Liver (tissue), 9 donors: Measurements from ENCODE around the gene TAAR2. TPM values are rescaled to one million over a fixed set of nuclear protein-coding genes. Genes with fewer than 3 reads are reported as not detected.

Source experiments
- DNase-seq: peaks from one replicate; pipeline ENCODE4 v3.0.0-alpha.2; 2017; ENCODE audit warnings: low spot score
- H3K27ac ChIP-seq, 2 donors: one replicate each; pipeline ENCODE4 v1.7.0; 2013; ENCODE audit warnings: inconsistent platforms in 2 of 2, low read length in 2 of 2, control low read depth in 1 of 2, low read depth in 1 of 2, mild to moderate bottlenecking in 1 of 2
- H3K27me3 ChIP-seq, 4 donors: one replicate each; pipeline versions ENCODE4 v1.6.1 to v1.7.0; 2013; ENCODE audit warnings: low read length in 3 of 4, inconsistent platforms in 1 of 4, mild to moderate bottlenecking in 1 of 4, moderate library complexity in 1 of 4; ENCODE audit not compliant: control insufficient read depth in 4 of 4, insufficient read depth in 4 of 4
- H3K36me3 ChIP-seq, 4 donors: one replicate each; pipeline versions ENCODE4 v1.6.1 to v1.7.0; 2013; ENCODE audit warnings: low read length in 3 of 4, mild to moderate bottlenecking in 3 of 4, low read depth in 1 of 4, moderate library complexity in 1 of 4; ENCODE audit not compliant: control insufficient read depth in 4 of 4, insufficient read depth in 3 of 4
- H3K4me1 ChIP-seq, 4 donors: one replicate each; pipeline versions ENCODE4 v1.6.1 to v1.7.0; 2013; ENCODE audit warnings: low read length in 3 of 4, mild to moderate bottlenecking in 3 of 4, moderate library complexity in 1 of 4; ENCODE audit not compliant: control insufficient read depth in 4 of 4, insufficient read depth in 4 of 4
- H3K4me3 ChIP-seq, 3 donors: one replicate each; pipeline versions ENCODE4 v1.6.1 to v1.7.0; 2013; ENCODE audit warnings: low read length in 3 of 3, control low read depth in 1 of 3, low read depth in 1 of 3, mild to moderate bottlenecking in 1 of 3
- H3K9ac ChIP-seq, 2 donors: one replicate each; pipeline ENCODE4 v1.7.0; 2013; ENCODE audit warnings: low read length in 2 of 2, mild to moderate bottlenecking in 2 of 2, moderate library complexity in 2 of 2, control low read depth in 1 of 2, low read depth in 1 of 2
- H3K9me3 ChIP-seq, 4 donors: one replicate each; pipeline versions ENCODE4 v1.6.1 to v1.7.0; 2013; ENCODE audit warnings: low read length in 3 of 4; ENCODE audit not compliant: control insufficient read depth in 4 of 4
- EGR1 ChIP-seq, 2 donors: IDR thresholded peaks; 2 replicates each; pipeline ENCODE4 v1.6.1; 2016 to 2018; ENCODE audit warnings: antibody characterized with exemption in 2 of 2, low read depth in 2 of 2
- FOXA1 ChIP-seq: IDR thresholded peaks from 2 replicates; pipeline ENCODE4 v1.6.1; 2016; ENCODE audit warnings: antibody characterized with exemption
- FOXA2 ChIP-seq: IDR thresholded peaks from 2 replicates; pipeline ENCODE4 v1.6.1; 2016; ENCODE audit warnings: antibody characterized with exemption
- GABPA ChIP-seq, 2 donors: IDR thresholded peaks in 1 of 2; conservative IDR thresholded peaks in 1 of 2; 2 replicates each; pipeline ENCODE4 v1.6.1; 2016; ENCODE audit warnings: antibody characterized with exemption in 2 of 2, mild to moderate bottlenecking in 1 of 2, moderate library complexity in 1 of 2
- HNF4A ChIP-seq, 2 donors: conservative IDR thresholded peaks; 2 replicates each; pipeline ENCODE4 v1.6.1; 2016; ENCODE audit warnings: antibody characterized with exemption in 2 of 2, mild to moderate bottlenecking in 2 of 2
- HNF4G ChIP-seq: IDR thresholded peaks from 2 replicates; pipeline ENCODE4 v1.6.1; 2016; ENCODE audit warnings: antibody characterized with exemption
- JUND ChIP-seq, 2 donors: IDR thresholded peaks; 2 replicates each; pipeline ENCODE4 v1.6.1; 2016; ENCODE audit warnings: antibody characterized with exemption in 2 of 2
- NR2F2 ChIP-seq: IDR thresholded peaks from 2 replicates; pipeline ENCODE4 v1.6.1; 2016; ENCODE audit warnings: antibody characterized with exemption
- RAD21 ChIP-seq, 2 donors: IDR thresholded peaks; 2 replicates each; pipeline ENCODE4 v1.6.1; 2016; ENCODE audit warnings: antibody characterized with exemption in 2 of 2, mild to moderate bottlenecking in 2 of 2
- REST ChIP-seq: IDR thresholded peaks from 2 replicates; pipeline ENCODE4 v1.6.1; 2016; ENCODE audit warnings: antibody characterized with exemption, mild to moderate bottlenecking
- SP1 ChIP-seq: IDR thresholded peaks from 2 replicates; pipeline ENCODE4 v1.6.1; 2018; ENCODE audit warnings: antibody characterized with exemption, mild to moderate bottlenecking
- TAF1 ChIP-seq: conservative IDR thresholded peaks from 2 replicates; pipeline ENCODE4 v1.6.1; 2016; ENCODE audit warnings: antibody characterized with exemption, mild to moderate bottlenecking
- YY1 ChIP-seq: IDR thresholded peaks from 2 replicates; pipeline ENCODE4 v1.6.1; 2016; ENCODE audit warnings: antibody characterized with exemption, mild to moderate bottlenecking
- WGBS: extraction: QIAGEN DNeasy Blood & Tissue Kit; methylation state at CpG from one replicate; pipeline ENCODE4 v1.1.7; 2013; 5-methylcytosine and 5-hydroxymethylcytosine counted together
- polyA plus RNA-seq, 2 donors: library from polyadenylated mRNA; stranded (reverse) in 1 of 2; unstranded in 1 of 2; fragments of 200-250 nt in 1 of 2; fragments of >200 nt in 1 of 2; fragmentation: Nextera tagmentation in 1 of 2; extraction: Ambion mirVana in 1 of 2; gene quantifications; one replicate each; pipeline versions ENCODE4 v1.2.1 to v1.2.3, GENCODE V29; 2013 to 2015
- total RNA-seq, 2 donors: library from RNA; depleted of rRNA; stranded (reverse); fragments of >200 nt; gene quantifications; one replicate each; pipeline ENCODE4 v1.2.3, GENCODE V29; 2014
- TF ChIP-seq, protein P1 (sequence below): IDR thresholded peaks from 2 replicates; pipeline ENCODE4 v1.6.1; 2016; ENCODE audit warnings: antibody characterized with exemption
- TF ChIP-seq, protein P2 (sequence below): IDR thresholded peaks from 2 replicates; pipeline ENCODE4 v1.6.1; 2016; ENCODE audit warnings: antibody characterized with exemption
- TF ChIP-seq, protein P3 (sequence below): fragments of 150-350 bp; IDR thresholded peaks from 2 replicates; pipeline ENCODE4 v1.5.1; 2017; ENCODE audit warnings: improper control_type of control experiment, low read depth, low read length; ENCODE audit not compliant: missing input control
- TF ChIP-seq, protein P4 (sequence below): IDR thresholded peaks from 2 replicates; pipeline ENCODE4 v1.6.1; 2016; ENCODE audit warnings: antibody characterized with exemption
- donor health status: healthy.
- donor health status: healthy.
- donor health status: healthy.
- donor health status: healthy.
- donor health status: healthy.

TAAR2 gene
- total and polyA plus RNA-seq, 4 donors = not detected

DNA sequence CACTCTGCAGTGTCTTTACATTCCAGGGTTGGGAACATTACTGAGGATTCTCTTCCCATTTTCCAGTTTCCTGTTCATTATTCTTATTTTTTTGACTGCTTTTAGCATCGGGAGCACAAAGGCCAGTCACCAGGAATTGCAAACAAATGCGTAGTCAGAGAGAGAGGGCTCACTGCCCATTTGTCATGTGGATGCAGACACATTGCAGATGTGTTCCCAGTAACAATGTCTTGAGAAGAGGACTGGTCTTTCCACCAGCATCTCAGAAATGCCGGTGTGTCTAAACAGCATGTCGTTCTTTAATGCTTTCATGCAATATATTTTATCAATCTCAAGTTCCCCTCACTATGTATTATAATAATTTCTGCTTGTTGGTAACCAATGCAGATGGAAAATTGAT lies 54.9 kb downstream of the TAAR2 start:
- H3K27me3 ChIP-seq = peaks cover 0 to 5% (median 0%) of the 10 kb centered on the region in 4 donors
- no peak overlapping the region for H3K9ac ChIP-seq
- no peaks in the 10 kb centered on the region for H3K4me1 ChIP-seq
- WGBS = 59% methylated on average over 4 of the region's 4 CpGs
- H3K36me3 ChIP-seq = no peaks in the 10 kb centered on the region
- H3K4me3 ChIP-seq = no peak overlapping the region
- no peak for TF ChIP-seq HNF4A (conservative IDR thresholded peaks at IDR 0.05)
- TF ChIP-seq GABPA (IDR thresholded peaks at IDR 0.05 in 1 of 2, conservative IDR thresholded peaks at IDR 0.05 in 1 of 2) = no peak
- no peak for TF ChIP-seq SP1
- TF ChIP-seq FOXA2 = no peak
- TF ChIP-seq, protein P1, sequence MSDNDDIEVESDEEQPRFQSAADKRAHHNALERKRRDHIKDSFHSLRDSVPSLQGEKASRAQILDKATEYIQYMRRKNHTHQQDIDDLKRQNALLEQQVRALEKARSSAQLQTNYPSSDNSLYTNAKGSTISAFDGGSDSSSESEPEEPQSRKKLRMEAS = no peak
- TF ChIP-seq, protein P2, sequence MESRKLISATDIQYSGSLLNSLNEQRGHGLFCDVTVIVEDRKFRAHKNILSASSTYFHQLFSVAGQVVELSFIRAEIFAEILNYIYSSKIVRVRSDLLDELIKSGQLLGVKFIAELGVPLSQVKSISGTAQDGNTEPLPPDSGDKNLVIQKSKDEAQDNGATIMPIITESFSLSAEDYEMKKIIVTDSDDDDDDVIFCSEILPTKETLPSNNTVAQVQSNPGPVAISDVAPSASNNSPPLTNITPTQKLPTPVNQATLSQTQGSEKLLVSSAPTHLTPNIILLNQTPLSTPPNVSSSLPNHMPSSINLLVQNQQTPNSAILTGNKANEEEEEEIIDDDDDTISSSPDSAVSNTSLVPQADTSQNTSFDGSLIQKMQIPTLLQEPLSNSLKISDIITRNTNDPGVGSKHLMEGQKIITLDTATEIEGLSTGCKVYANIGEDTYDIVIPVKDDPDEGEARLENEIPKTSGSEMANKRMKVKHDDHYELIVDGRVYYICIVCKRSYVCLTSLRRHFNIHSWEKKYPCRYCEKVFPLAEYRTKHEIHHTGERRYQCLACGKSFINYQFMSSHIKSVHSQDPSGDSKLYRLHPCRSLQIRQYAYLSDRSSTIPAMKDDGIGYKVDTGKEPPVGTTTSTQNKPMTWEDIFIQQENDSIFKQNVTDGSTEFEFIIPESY = no peak
- TF ChIP-seq, protein P3, sequence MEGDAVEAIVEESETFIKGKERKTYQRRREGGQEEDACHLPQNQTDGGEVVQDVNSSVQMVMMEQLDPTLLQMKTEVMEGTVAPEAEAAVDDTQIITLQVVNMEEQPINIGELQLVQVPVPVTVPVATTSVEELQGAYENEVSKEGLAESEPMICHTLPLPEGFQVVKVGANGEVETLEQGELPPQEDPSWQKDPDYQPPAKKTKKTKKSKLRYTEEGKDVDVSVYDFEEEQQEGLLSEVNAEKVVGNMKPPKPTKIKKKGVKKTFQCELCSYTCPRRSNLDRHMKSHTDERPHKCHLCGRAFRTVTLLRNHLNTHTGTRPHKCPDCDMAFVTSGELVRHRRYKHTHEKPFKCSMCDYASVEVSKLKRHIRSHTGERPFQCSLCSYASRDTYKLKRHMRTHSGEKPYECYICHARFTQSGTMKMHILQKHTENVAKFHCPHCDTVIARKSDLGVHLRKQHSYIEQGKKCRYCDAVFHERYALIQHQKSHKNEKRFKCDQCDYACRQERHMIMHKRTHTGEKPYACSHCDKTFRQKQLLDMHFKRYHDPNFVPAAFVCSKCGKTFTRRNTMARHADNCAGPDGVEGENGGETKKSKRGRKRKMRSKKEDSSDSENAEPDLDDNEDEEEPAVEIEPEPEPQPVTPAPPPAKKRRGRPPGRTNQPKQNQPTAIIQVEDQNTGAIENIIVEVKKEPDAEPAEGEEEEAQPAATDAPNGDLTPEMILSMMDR = no peak
- no peak for TF ChIP-seq HNF4G
- no peak for TF ChIP-seq RAD21 (IDR thresholded peaks at IDR 0.05)
- no peak for TF ChIP-seq REST
- TF ChIP-seq YY1 = no peak
- no peak for TF ChIP-seq JUND (IDR thresholded peaks at IDR 0.05)
- TF ChIP-seq EGR1 (IDR thresholded peaks at IDR 0.05; ENCODE audit: low read depth in 2 of 2) = no peak
- no peak for TF ChIP-seq TAF1
- no peak for TF ChIP-seq NR2F2
- TF ChIP-seq FOXA1 = no peak
- TF ChIP-seq, protein P4, sequence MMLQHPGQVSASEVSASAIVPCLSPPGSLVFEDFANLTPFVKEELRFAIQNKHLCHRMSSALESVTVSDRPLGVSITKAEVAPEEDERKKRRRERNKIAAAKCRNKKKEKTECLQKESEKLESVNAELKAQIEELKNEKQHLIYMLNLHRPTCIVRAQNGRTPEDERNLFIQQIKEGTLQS = no peak
- H3K27ac ChIP-seq = no peak overlapping the region
- no peaks in the 10 kb centered on the region for H3K9me3 ChIP-seq
- DNase-seq = no peak

- H3K4me3 ChIP-seq = no peak overlapping the region
- H3K9me3 ChIP-seq = no peaks in the 10 kb centered on the region
- 63% methylated on average over 6 of the region's 6 CpGs for WGBS
- DNase-seq = no peak
- TF ChIP-seq SP1 = no peak
- no peak for TF ChIP-seq FOXA1
- TF ChIP-seq, protein P4 = no peak
- TF ChIP-seq JUND (IDR thresholded peaks at IDR 0.05) = no peak
- TF ChIP-seq YY1 = no peak
- TF ChIP-seq REST = no peak
- TF ChIP-seq FOXA2 = no peak
- no peak for TF ChIP-seq GABPA (IDR thresholded peaks at IDR 0.05 in 1 of 2, conservative IDR thresholded peaks at IDR 0.05 in 1 of 2)
- no peak for TF ChIP-seq TAF1
- TF ChIP-seq HNF4G = no peak
- TF ChIP-seq, protein P1 = no peak
- peaks cover 0 to 5% (median 0%) of the 10 kb centered on the region in 4 donors for H3K27me3 ChIP-seq
- no peaks in the 10 kb centered on the region for H3K4me1 ChIP-seq
- no peak overlapping the region for H3K27ac ChIP-seq
- H3K36me3 ChIP-seq = no peaks in the 10 kb centered on the region
- H3K9ac ChIP-seq = no peak overlapping the region
Measured at GRCh38 chr6:132568611-132569010, 55.5 kb downstream of the TAAR2 start.
